Fibroblast of skin of left quadriceps (primary cell): ENCODE results near the gene KRTAP19-8.

ENCODE experiments used
- DNase-seq, 2 experiments: peaks; one replicate each; pipeline ENCODE4 v3.0.0-alpha.2; 2013; ENCODE audit warnings: low read depth in 2 of 2

Gene KRTAP19-8

DNA sequence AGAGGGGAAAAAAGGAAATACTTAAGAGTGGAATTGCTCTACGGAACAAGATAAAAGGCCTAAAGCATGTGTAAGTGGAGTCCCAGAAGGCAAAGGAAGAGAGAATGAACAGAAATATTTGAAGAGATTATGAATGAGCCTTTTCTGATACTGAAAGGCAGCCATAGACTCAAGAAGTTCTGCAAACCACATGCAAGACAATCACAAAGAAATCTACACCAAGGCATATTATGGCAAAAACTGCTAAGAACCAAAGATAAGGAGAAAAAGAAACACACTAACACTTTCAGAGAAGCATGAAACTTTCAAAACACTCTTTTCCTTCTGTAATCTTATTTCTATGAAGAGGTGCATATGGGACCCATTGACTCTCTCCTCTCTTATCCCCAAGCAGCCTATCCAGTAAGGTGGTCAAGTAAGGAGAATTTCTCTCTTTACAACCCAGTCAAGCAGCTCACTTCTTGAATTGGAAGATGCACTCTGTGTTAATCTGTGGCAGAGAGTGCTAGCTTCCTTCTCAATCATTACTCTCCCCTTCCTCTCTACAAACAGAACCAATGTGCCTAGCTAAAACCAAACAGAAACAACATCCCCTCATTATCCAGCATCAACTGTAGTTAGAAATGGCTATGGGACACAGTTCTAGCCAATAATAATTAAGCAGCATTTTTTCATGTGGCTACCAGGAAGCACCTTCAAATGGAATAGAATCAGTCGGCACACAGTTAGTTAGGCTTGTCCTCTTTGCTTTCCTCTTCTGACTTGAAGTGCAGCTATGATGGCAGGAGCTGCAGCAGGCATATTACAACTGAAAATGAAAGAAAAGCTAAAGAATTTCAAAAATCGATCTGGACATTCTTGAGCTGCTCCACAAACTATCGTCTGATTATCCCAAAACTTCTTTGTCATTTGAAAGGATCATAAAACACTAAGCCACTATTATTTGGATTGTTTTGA, 25.9 kb downstream of the KRTAP19-8 start:
- no peak for DNase-seq

DNA sequence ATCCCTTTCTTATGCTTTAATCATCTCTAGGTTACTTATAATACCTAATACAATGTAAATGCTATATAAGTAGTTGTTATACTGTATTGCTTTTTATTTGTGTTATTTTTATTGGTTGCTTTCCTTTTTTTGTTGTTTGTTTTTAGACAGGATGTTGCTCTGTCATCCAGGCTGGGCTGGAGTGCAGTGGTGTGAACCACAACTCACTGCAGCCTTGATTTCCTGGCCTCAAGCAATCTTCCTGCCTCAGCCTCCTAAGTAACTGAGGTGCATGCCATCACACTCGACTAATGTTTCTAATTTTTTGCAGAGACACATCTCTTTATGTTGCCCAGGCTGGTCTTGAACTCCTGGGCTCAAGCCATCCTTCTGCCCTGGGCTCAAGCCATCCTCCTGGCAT, 26.9 kb downstream of the KRTAP19-8 start:
- no peak for DNase-seq

DNA sequence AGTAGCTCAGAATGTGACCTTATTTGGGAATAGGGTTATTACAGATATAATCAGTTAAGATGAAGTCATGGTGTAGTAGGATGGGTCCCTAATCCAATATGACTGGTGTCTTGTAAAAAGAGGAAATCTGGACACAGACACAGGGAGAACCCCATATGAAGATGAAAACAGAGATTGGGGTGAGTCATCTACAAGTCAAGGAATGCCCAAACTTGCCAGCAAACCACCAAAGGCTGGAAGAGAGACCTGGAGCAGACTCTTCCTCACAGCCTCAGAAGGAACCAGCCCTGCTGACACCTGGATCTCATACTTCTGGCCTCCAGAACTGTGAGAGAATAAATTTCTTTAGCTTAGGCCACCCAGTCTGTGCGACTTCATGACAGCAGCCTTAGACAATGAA, 29.9 kb downstream of the KRTAP19-8 start:
- DNase-seq, result no peak

DNA sequence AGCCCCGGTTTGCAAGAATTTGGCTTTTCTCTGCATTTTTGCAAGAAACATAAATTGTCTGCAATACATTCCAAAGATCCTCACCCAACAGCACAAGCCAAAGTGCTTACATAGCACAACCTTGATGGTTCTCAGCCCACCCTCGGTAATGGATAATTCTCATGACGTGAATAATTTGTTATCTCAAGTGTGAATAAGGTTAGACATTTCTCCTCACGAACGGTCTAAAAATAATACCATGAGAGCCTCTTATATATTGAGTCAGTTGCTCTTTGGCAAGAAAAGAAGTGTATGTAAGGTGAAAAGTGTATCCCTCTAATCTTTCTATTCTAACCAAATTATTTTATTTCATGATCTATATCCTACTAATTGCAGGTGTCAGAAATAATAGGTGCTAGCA, 33.3 kb downstream of the KRTAP19-8 start:
- DNase-seq, result no peak

DNA sequence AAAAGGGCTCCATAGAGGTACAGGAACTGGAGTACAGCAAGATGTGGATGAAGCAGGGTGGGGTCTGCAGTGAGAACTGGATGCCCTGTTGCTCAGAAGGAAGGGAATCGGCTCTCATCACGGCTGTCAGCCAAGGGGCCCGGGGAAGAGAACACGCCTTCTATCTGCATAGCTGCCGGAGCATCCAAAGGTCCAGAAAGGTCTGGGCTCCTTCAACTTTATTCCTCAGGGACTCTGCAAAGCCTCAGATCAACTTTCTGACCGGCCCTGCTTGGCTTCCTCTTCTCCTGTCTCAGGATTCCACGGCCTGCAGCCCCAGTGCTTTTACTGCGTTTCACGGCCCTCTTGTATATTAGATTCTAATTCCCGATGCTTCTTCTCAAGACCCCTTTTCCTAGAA, 34.8 kb downstream of the KRTAP19-8 start:
- no peak for DNase-seq

DNA sequence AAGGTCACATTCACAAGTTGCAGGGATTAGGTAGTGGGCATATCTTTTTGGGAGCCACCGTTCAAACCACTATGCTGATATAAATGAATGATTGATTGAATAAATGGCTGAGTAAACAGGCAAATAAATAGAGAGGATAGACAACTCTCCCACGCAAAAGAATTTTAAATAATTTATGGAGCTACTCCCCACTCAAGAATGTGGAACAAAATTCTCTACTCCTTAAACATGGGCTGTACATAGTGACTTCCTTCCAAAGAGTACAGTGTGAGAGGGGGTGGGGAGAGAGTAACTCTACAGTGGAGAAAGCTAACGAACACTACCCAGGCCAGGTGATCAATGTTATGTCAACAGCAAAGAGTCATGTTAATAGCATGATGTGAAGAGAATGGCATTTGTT, 40.7 kb downstream of the KRTAP19-8 start:
- DNase-seq, result no peak

DNA sequence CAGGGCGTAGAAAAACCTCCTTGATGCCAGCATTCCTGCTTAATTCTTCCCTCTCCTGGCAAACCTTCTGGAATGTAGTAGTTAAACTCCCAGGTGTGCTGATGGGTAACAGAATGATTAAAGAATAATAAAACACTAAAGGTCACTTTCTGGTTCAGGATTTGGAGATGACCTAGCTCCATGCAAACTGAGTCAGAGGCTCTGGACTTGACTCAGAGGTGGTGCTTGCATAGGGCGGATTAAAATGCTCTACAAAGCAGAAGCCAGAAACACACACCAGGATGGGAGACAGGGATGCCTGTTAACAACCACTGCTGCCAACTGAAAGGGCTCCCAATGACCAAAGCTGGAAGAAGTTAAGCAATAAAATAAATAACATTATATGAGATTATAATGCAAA, 41.5 kb downstream of the KRTAP19-8 start:
- DNase-seq, result no peak

DNA sequence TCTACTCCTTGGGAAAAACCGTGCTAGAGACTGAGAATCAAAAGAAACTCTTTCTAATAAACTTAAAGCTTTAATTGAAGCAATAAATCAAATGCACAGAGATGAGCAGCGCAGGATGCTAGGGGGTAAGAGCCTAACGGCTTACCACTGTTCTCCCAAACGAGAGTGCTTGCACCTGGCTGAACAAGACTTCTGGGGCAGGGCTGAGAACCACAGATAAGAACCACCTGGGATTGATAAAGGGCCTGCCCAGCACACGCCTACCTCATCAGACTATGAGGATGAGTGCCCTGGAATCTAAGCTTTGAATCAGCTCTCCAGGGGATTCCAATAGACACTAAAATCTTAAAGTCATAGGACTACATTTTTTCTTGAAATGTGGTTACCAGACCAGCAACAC, 43.3 kb downstream of the KRTAP19-8 start:
- no peak for DNase-seq

DNA sequence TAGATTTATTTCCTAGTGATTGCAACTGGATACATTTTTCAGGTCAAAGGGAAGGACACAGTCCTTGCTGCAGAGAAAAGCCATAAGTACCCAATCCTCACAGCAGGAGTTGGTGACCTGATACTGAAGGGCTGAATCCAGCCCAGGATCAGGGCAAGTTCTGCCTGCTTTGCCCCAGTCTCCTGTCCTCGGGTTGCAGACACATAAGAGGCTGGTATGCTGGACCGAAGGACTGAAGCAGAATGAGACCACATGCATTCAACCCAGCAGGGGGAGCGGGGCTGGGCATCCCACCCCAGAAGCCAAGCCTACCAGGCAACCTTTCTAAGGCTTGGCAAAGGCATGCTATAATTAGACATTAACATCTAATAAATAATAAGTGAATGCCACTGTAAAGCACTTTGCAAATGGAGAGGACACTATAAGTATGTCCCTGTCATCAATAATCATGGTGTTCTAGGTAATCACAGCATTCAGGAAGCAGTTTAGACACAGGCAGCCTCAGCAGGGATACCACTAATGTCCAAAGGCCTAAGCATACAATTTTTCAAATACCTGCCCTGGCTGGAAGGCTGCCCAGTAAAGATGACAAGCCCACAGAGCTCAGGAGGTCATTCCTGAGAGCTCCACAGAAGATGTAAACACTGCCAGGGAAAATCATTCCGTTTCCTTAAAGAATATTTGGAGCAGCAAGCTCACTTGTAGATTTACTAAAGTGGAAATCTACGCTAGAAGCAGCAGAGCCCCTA, 47.6 kb downstream of the KRTAP19-8 start:
- DNase-seq, result no peak

DNA sequence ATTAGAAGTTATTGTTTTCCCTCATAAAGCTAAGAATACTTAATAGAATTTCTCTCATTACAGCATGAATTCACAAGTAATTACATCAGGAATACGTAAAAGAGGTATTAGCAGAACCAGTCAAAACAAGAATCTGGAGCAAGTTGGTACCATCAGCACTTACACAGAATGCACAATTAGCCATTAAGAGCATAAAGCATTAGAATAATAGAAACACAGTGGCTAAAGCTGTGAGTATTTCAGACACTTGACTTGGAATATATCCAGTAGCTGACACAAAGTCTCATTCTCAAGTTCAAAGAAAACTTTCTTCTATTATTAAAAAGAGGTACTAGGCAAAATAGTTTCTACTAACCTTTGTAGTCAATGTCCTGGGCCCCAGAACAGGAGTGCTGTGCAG, 49.6 kb downstream of the KRTAP19-8 start:
- no peak for DNase-seq
